Uterus (tissue), 2 donors: ENCODE data around the gene DCAF8.

ENCODE experiments used
- POLR2A ChIP-seq, 2 donors: fragments of 450-650 bp; IDR thresholded peaks; one replicate each; pipeline ENCODE4 v1.6.1; 2016; ENCODE audit warnings: antibody characterized with exemption in 2 of 2, mild to moderate bottlenecking in 1 of 2, moderate library complexity in 1 of 2
- TF ChIP-seq, protein P1 (sequence below), 4 experiments: fragments of 200-600 bp in 2 of 4; fragments of 450-650 bp in 2 of 4; sonication (generic) in 2 of 4; IDR thresholded peaks; one replicate each; pipeline ENCODE4 v1.5.1; 2016 to 2019; ENCODE audit warnings: antibody characterized with exemption in 4 of 4, mild to moderate bottlenecking in 2 of 4, moderate library complexity in 1 of 4

DNA sequence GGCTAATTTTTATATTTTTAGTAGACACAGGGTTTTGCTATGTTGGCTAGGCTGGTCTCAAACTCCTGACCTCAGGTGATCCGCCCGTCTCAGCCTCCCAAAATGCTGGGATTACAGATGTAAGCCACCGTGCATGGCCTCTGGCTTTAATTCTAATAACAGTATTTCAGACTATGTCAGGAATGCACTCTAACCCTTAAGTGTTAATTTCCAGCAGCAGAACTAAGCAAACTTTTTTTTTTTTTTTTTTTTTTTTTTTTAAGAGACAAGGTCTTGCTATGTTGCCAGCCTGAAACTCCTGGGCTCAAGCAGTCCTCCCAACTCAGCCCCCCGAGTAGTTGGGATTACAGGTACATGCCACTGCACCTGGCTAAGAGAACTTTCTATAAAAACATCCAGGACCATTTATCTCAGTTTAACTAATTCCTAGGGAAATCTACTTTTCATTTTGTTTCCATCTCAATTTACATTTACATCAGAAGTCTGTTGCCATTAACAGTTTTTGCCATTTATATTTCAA lies 6.5 kb downstream of the DCAF8 start:
- TF ChIP-seq, protein P1, sequence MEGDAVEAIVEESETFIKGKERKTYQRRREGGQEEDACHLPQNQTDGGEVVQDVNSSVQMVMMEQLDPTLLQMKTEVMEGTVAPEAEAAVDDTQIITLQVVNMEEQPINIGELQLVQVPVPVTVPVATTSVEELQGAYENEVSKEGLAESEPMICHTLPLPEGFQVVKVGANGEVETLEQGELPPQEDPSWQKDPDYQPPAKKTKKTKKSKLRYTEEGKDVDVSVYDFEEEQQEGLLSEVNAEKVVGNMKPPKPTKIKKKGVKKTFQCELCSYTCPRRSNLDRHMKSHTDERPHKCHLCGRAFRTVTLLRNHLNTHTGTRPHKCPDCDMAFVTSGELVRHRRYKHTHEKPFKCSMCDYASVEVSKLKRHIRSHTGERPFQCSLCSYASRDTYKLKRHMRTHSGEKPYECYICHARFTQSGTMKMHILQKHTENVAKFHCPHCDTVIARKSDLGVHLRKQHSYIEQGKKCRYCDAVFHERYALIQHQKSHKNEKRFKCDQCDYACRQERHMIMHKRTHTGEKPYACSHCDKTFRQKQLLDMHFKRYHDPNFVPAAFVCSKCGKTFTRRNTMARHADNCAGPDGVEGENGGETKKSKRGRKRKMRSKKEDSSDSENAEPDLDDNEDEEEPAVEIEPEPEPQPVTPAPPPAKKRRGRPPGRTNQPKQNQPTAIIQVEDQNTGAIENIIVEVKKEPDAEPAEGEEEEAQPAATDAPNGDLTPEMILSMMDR (IDR thresholded peaks at IDR 0.05), result no peak
- no peak for TF ChIP-seq POLR2A (IDR thresholded peaks at IDR 0.05)
